K562 (cell line): ENCODE data around the gene SEPTIN6. TPM values are rescaled to one million over a fixed set of nuclear protein-coding genes. Genes with fewer than 3 reads are reported as not detected.

Experiments
- ATAC-seq: fragments of 200-7000 bp; cut with Tn5 transposase; 3 replicates; pipeline ENCODE4 v1.9.1; 2020; ENCODE audit warnings: moderate library complexity
- Bru-seq: library from RNA; stranded (reverse); fragments of 400-500 nt; gene quantifications from one replicate; lab custom pipeline; 2021; lab: Mats Ljungman, UMichigan
- BruChase-seq, 2 experiments: library from RNA; stranded (reverse); fragments of 400-500 nt; gene quantifications; one replicate each; lab custom pipeline; 2021; lab: Mats Ljungman, UMichigan
- BruUV-seq: library from RNA; stranded (reverse); fragments of 400-500 nt; replicated peaks from 2 replicates; lab custom pipeline; 2021; lab: Mats Ljungman, UMichigan
- CTCF ChIA-PET: fragments of 300-600 bp; formaldehyde crosslinking; extraction: SDS; loops from one replicate; lab custom pipeline; 2021; ENCODE audit warnings: low intra/inter-chr PET ratio; lab: Yijun Ruan, JAX
- POLR2A ChIA-PET: fragments of 300-600, 350-650 bp; sonication (Branson Sonifier 250); formaldehyde crosslinking; extraction: SDS; loops from one replicate; lab custom pipeline; 2021; ENCODE audit warnings: antibody characterized with exemption, inconsistent platforms; lab: Yijun Ruan, JAX
- DNase-seq, 4 experiments: peaks; one replicate each; pipeline versions ENCODE4 v3.0.0 to v3.0.0-alpha.2; 2011 to 2018; ENCODE audit warnings: low spot score in 3 of 4, mixed read lengths in 3 of 4; ENCODE audit errors: extremely low read depth in 1 of 4
- FAIRE-seq: peaks from 2 replicates; lab custom pipeline; 2011; peaks lifted over from hg19 to GRCh38; lab: Jason Lieb, UNC
- H2AFZ ChIP-seq: 2 replicates; pipeline ENCODE4 v1.6.0; 2011; ENCODE audit warnings: low read depth, low read length, control low read depth, inconsistent platforms
- H3K27ac ChIP-seq: fragments of 200-600 bp; 3 replicates; pipeline ENCODE4 v1.8.0; 2011; ENCODE audit warnings: low read depth, mild to moderate bottlenecking, control low read depth, inconsistent platforms, low read length, moderate library complexity, mixed read lengths; ENCODE audit errors: extremely low read depth
- H3K27me3 ChIP-seq, 2 experiments: fragments of 300-600 bp in 1 of 2; 2 replicates in 1 of 2; 3 replicates in 1 of 2; pipeline versions ENCODE4 v1.6.0 to v1.8.0; 2011; ENCODE audit warnings: inconsistent platforms in 2 of 2, low read length in 2 of 2, mild to moderate bottlenecking in 1 of 2, mixed read lengths in 1 of 2, moderate library complexity in 1 of 2; ENCODE audit not compliant: control insufficient read depth in 2 of 2, insufficient read depth in 2 of 2
- H3K36me3 ChIP-seq: fragments of 300-600 bp; 3 replicates; pipeline ENCODE4 v1.8.0; 2011; ENCODE audit warnings: mild to moderate bottlenecking, low read length, inconsistent platforms; ENCODE audit not compliant: control insufficient read depth, insufficient read depth
- H3K4me1 ChIP-seq, 2 experiments: fragments of 200-600 bp in 1 of 2; replicated peaks in 1 of 2; 2 replicates in 1 of 2; 3 replicates in 1 of 2; pipeline versions ENCODE4 v1.5.1 to v1.8.0; 2011; ENCODE audit warnings: inconsistent platforms in 2 of 2, low read length in 2 of 2, mild to moderate bottlenecking in 1 of 2, mixed read lengths in 1 of 2, moderate library complexity in 1 of 2; ENCODE audit not compliant: control insufficient read depth in 2 of 2, insufficient read depth in 2 of 2
- H3K4me2 ChIP-seq: 2 replicates; pipeline ENCODE4 v1.6.1; 2011; ENCODE audit warnings: low read length, control low read depth, inconsistent platforms, mixed read lengths; ENCODE audit not compliant: insufficient read depth
- H3K4me3 ChIP-seq: fragments of 200-600 bp; sonication (generic), shearing (Covaris generic); 2 replicates; pipeline ENCODE4 v1.5.1; 2016; ENCODE audit warnings: control low read depth, inconsistent platforms
- H3K79me2 ChIP-seq: fragments of 200-600 bp; 3 replicates; pipeline ENCODE4 v1.8.0; 2011; ENCODE audit warnings: low read length, inconsistent platforms; ENCODE audit not compliant: control insufficient read depth, insufficient read depth
- H3K9ac ChIP-seq, 2 experiments: 2 replicates each; pipeline versions ENCODE4 v1.6.0 to v1.6.1; 2011; ENCODE audit warnings: low read depth in 2 of 2, low read length in 2 of 2, control low read depth in 1 of 2, inconsistent platforms in 1 of 2, mild to moderate bottlenecking in 1 of 2, mixed read lengths in 1 of 2; ENCODE audit not compliant: insufficient read depth in 1 of 2
- H3K9me1 ChIP-seq: one replicate; pipeline ENCODE4 v1.6.0; 2011; ENCODE audit warnings: inconsistent platforms, mild to moderate bottlenecking, low read length, moderate library complexity; ENCODE audit not compliant: control insufficient read depth, insufficient read depth
- H3K9me3 ChIP-seq: replicated peaks from 2 replicates; pipeline ENCODE4 v1.5.1; 2011; ENCODE audit warnings: low read depth, low read length, inconsistent platforms; ENCODE audit not compliant: control insufficient read depth, insufficient read depth
- H4K20me1 ChIP-seq: replicated peaks from 2 replicates; pipeline ENCODE4 v1.6.1; 2011; ENCODE audit warnings: low read length, inconsistent platforms, mixed read lengths; ENCODE audit not compliant: control insufficient read depth, insufficient read depth
- NEUROD1 ChIP-seq: fragments of 150-350 bp; IDR thresholded peaks from 2 replicates; pipeline ENCODE4 v1.6.1; 2014; ENCODE audit warnings: borderline replicate concordance, low read length, low read depth; ENCODE audit not compliant: partially characterized antibody
- PHTF2 ChIP-seq: fragments of 250-450 bp; sonication (Bioruptor Pico); IDR thresholded peaks from 2 replicates; pipeline ENCODE4 v1.5.0; 2021; ENCODE audit warnings: mild to moderate bottlenecking
- PML ChIP-seq: IDR thresholded peaks from 2 replicates; pipeline ENCODE4 v1.6.1; 2012; ENCODE audit warnings: low read length, inconsistent platforms
- POLR2G ChIP-seq: fragments of 200-400 bp; formaldehyde crosslinking; IDR thresholded peaks from 2 replicates; pipeline ENCODE4 v1.6.1; 2017; ENCODE audit warnings: low read depth, mild to moderate bottlenecking, antibody characterized with exemption, low read length, moderate library complexity
- POLR2H ChIP-seq: IDR thresholded peaks from 2 replicates; pipeline ENCODE4 v1.6.1; 2016; ENCODE audit warnings: missing genetic modification characterization, low read depth, mild to moderate bottlenecking, control low read depth, missing compliant biosample characterization, moderate library complexity
- SP1 ChIP-seq: sonication (generic); formaldehyde crosslinking; IDR thresholded peaks from 2 replicates; pipeline ENCODE4 v1.8.1; 2022; ENCODE audit warnings: mild to moderate bottlenecking, missing genetic modification reagents
- SRF ChIP-seq, 2 experiments: fragments of 250-450, 450-650 bp in 1 of 2; sonication (Bioruptor Pico) in 1 of 2; sonication (generic) in 1 of 2; formaldehyde crosslinking; IDR thresholded peaks; 2 replicates each; pipeline versions ENCODE4 v1.5.0 to v1.5.1; 2020 to 2022; ENCODE audit warnings: mild to moderate bottlenecking in 1 of 2, missing genetic modification reagents in 1 of 2
- TAF7 ChIP-seq: fragments of 450-650 bp; IDR thresholded peaks from 2 replicates; pipeline ENCODE4 v1.6.1; 2016; ENCODE audit warnings: missing genetic modification characterization, missing compliant biosample characterization
- YBX1 ChIP-seq: fragments of 450-650 bp; IDR thresholded peaks from 2 replicates; pipeline ENCODE4 v1.7.1; 2016; ENCODE audit warnings: mild to moderate bottlenecking
- WGBS: fragments of 100-300 bp; shearing (Covaris generic); methylation state at CpG from one replicate; pipeline ENCODE4 v1.1.6; 2016; ENCODE audit warnings: low coverage, mixed read lengths; ENCODE audit not compliant: insufficient coverage; ENCODE audit errors: missing lambda C conversion rate; 5-methylcytosine and 5-hydroxymethylcytosine counted together
- in situ Hi-C: fragments of 300-500 bp; cut with MboI; formaldehyde crosslinking; loops from 4 replicates; pipeline ENCODE4 v1.15.0; 2018; ENCODE audit warnings: inconsistent platforms, mixed read lengths
- intact Hi-C: fragments of 100-400 bp; cut with micrococcal nuclease; formaldehyde crosslinking; loops from 2 replicates; pipeline ENCODE4 v1.14.2; 2022
- long read RNA-seq, 3 experiments: library from polyadenylated mRNA in 2 of 3; library from RNA in 1 of 3; unstranded in 2 of 3; stranded (forward) in 1 of 3; transcript quantifications; one replicate each; pipeline ENCODE4 v2.0.0, GENCODE V29; 2019 to 2022
- polyA minus RNA-seq, 3 experiments: library from RNA; depleted of rRNA, polyadenylated mRNA; stranded (reverse); fragments of >200 nt; gene quantifications; 2 replicates each; pipeline ENCODE4 v1.2.3, GENCODE V29; 2011
- polyA plus RNA-seq, 8 experiments: library from polyadenylated mRNA; depleted of rRNA in 4 of 8; stranded (reverse) in 5 of 8; unstranded in 3 of 8; fragments of >200 nt; fragmentation: Nextera tagmentation in 2 of 8; fragmentation: Illumina TruSeq in 1 of 8; extraction: Ambion mirVana in 2 of 8; extraction: Trizol in 1 of 8; gene quantifications; 2 replicates each; pipeline versions ENCODE4 v1.2.1 to v1.2.3, GENCODE V29; 2011 to 2014; ENCODE audit warnings: inconsistent platforms in 1 of 8, missing spikeins in 1 of 8
- total RNA-seq, 7 experiments: library from RNA; depleted of rRNA in 6 of 7; stranded (reverse); fragments of >200 nt in 6 of 7; fragmentation: Illumina TruSeq in 2 of 7; extraction: Trizol in 2 of 7; gene quantifications; 2 replicates each; pipeline versions ENCODE4 v1.2.1 to v1.2.3, GENCODE V29; 2011 to 2021; ENCODE audit warnings: low replicate concordance in 1 of 7
- TF ChIP-seq, protein P1 (sequence below): fragments of 250-450 bp; sonication (Bioruptor Pico); IDR thresholded peaks from 2 replicates; pipeline ENCODE4 v1.8.0; 2021; ENCODE audit warnings: moderate library complexity, mild to moderate bottlenecking, inconsistent platforms
- TF ChIP-seq, protein P2 (sequence below), 2 experiments: fragments of 450-650 bp in 1 of 2; IDR thresholded peaks; 2 replicates each; pipeline ENCODE4 v1.6.1; 2011 to 2017; ENCODE audit warnings: low read depth in 2 of 2, antibody characterized with exemption in 1 of 2, borderline replicate concordance in 1 of 2, low read length in 1 of 2, mild to moderate bottlenecking in 1 of 2, mixed read lengths in 1 of 2; ENCODE audit not compliant: control insufficient read depth in 1 of 2

Gene SEPTIN6
- total RNA-seq (2011; cell fraction: chromatin; rRNA removed; ENCODE audit: low replicate concordance), result 62.2 and 67.3 TPM in 2 replicates
- total RNA-seq (2011; cell fraction: nucleolus; rRNA removed), result 20.0 and 24.9 TPM in 2 replicates
- total RNA-seq (2011; cell fraction: nucleoplasm; rRNA removed), result 38.7 and 66.8 TPM in 2 replicates
- total RNA-seq (2014; rRNA removed), result 33.7 and 39.9 TPM in 2 replicates
- total RNA-seq (2014; rRNA removed; fragmentation: Illumina TruSeq; extraction: Trizol), result 36.2 and 37.8 TPM in 2 replicates
- total RNA-seq (2015; rRNA removed; fragmentation: Illumina TruSeq; extraction: Trizol), result 37.8 and 41.1 TPM in 2 replicates
- total RNA-seq (2021), result 37.7 and 37.8 TPM in 2 replicates
- 54.6 and 85.4 TPM in 2 replicates for polyA plus RNA-seq (2011; rRNA removed)
- 57.5 and 94.0 TPM in 2 replicates for polyA plus RNA-seq (2011; cell fraction: cytosol; rRNA removed)
- polyA plus RNA-seq (2011; cell fraction: nucleus; rRNA removed), result 46.0 and 56.9 TPM in 2 replicates
- 31.8 and 66.7 TPM in 2 replicates for polyA plus RNA-seq (2012)
- 51.8 and 67.0 TPM in 2 replicates for polyA plus RNA-seq (2014; fragmentation: Illumina TruSeq; extraction: Trizol)
- polyA plus RNA-seq (2014; fragmentation: Nextera tagmentation; extraction: Ambion mirVana), result 10 to 100 TPM in 1 of 2 experiments, 1 to 10 TPM in 1; 8.4 to 12.2 TPM
- polyA plus RNA-seq (2014; rRNA removed), result 29.0 and 35.3 TPM in 2 replicates
- 114 and 136 TPM in 2 replicates for polyA minus RNA-seq (2011; rRNA and poly(A)+ RNA removed)
- 53.4 and 56.8 TPM in 2 replicates for polyA minus RNA-seq (2011; cell fraction: cytosol; rRNA and poly(A)+ RNA removed)
- 12.5 and 39.9 TPM in 2 replicates for polyA minus RNA-seq (2011; cell fraction: nucleus; rRNA and poly(A)+ RNA removed)
- percentile 74 among the genes with signal in this experiment for Bru-seq, nascent RNA
- percentile 77 among the genes with signal in this experiment for BruChase-seq, experiment 1, labeled RNA remaining after a 2-hour chase
- BruChase-seq, experiment 2, labeled RNA remaining after a 6-hour chase, result percentile 75 among the genes with signal in this experiment
- long read RNA-seq, experiment 1, full-length matches to known transcripts, result 52 of 115 reads
- long read RNA-seq, experiment 1, partial matches to known transcripts, result 18 of 115 reads
- long read RNA-seq, experiment 1, other reads (novel, unspliced or antisense), result 45 of 115 reads
- long read RNA-seq, experiment 2, full-length matches to known transcripts, result 11 of 45 reads
- long read RNA-seq, experiment 2, partial matches to known transcripts, result 14 of 45 reads
- long read RNA-seq, experiment 2, other reads (novel, unspliced or antisense), result 20 of 45 reads
- long read RNA-seq, experiment 3, full-length matches to known transcripts, result 21 of 48 reads
- long read RNA-seq, experiment 3, partial matches to known transcripts, result 17 of 48 reads
- long read RNA-seq, experiment 3, other reads (novel, unspliced or antisense), result 10 of 48 reads

DNA sequence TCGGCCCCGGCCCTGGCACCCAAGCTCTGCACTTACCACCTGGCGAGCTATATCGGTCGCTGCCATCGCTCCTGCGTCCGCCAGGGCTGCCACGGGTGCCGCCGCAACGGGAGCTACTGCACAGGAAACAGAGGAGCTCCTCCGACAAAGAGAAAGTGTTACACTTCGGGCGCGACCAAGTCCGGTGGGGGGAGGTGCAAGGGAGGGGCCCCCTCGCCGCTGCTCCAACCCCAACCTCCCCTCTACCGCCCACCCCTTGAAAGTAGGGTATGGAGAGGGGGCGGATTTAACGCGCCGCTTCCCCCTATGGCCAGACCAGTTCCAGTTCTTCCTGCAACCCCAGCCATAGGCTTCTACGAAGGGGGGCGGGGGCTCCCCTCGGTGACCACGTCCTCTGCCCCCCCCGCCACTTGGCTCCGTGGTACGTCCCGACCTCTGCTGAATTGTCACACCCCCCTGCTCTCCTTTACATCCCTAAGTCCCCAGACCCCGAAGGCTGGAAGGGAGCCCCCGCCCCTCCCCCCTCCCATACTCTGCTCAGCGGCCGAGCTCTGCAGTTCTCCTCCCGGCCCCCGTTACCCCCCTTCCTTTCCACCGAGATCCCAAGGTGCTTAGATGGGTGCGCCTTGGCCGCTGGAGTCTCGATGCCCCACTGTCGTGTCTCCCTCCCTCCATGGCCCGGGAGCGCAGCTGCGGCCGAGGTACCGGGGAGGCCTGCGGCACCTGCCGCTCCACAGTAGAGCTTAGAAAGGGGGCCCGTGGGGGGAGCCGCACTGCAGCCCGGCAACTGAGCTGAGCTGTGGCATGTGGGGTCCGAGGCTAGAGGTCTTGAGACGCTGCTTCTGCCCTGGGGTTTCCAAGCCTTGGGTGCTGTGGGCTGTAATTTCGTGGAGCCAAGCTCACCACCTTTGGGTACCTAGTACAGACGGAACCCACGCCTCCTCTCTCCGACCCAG lies at the start of gene SEPTIN6:
Gene SEPTIN6, minus strand, starts transcription at position 129 of the 956 bp plus-strand sequence. Its CDS starts 63 bp downstream, at position 66.
- no TSS peak for BruUV-seq
- ATAC-seq (peak; percentile 83), DNase-seq (peak; percentile 79 to 88 (median 84)), FAIRE-seq (peak; percentile 74)
- Histone ChIP-seq H3K36me3 (no peaks in the 10 kb centered on the region), H3K9me3 (no peaks in the 10 kb centered on the region), H3K4me2 (peak within 1 kb of the TSS; percentile 90), H4K20me1 (no peaks in the 10 kb centered on the region), H3K79me2 (peaks cover 44% of the 10 kb centered on the region), H2AFZ (peak within 1 kb of the TSS; percentile 97), H3K9ac (peak within 1 kb of the TSS; percentile 80 to 93), H3K4me3 (peak within 1 kb of the TSS; percentile 91), H3K9me1 (no peaks in the 10 kb centered on the region), H3K27me3 (no peaks in the 10 kb centered on the region), H3K4me1 (peaks cover 13 to 22% of the 10 kb centered on the region in 2 experiments), H3K27ac (peak within 1 kb of the TSS; percentile 90)
- ChIA-PET POLR2A (interaction anchor here (0.6 to 2.6 kb wide), 10 partner anchors 8 to 359 kb away, joined by 3 to 10 read pairs (median 5); partner anchors contain the start of gene RPL39), CTCF (no interaction called here)
- WGBS, result 15% methylated on average over 9 of the region's 59 CpGs
- in situ Hi-C loops (no loop called here), intact Hi-C loops (loop anchor here (5.0 kb wide), 1 partner anchor 86 kb away; the partner anchor contains the start of gene NKRF)
- TF ChIP-seq POLR2G (peak; percentile 94), TAF7 (tag) (peak; percentile 78; the same call in 1 of the 2 replicates), SRF (CRISPR knock-in tag; IDR thresholded peaks at IDR 0.05) (0 out of 4 replicates have a peak, but pooled peaks of 1 of the 2 experiments have one; percentile 35), PML (peak; percentile 23; the same call in 1 of the 2 replicates), YBX1 (no peak), NEUROD1 (peak; percentile 39), POLR2H (tag) (peak; percentile 25; the same call in 1 of the 2 replicates), SP1 (CRISPR knock-in tag) (peak; percentile 66; the same call in 1 of the 2 replicates), PHTF2 (CRISPR knock-in tag) (no peak)
- TF ChIP-seq, protein P1, sequence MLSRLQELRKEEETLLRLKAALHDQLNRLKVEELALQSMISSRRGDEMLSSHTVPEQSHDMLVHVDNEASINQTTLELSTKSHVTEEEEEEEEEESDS (CRISPR knock-in tag), result no peak
- TF ChIP-seq, protein P2, sequence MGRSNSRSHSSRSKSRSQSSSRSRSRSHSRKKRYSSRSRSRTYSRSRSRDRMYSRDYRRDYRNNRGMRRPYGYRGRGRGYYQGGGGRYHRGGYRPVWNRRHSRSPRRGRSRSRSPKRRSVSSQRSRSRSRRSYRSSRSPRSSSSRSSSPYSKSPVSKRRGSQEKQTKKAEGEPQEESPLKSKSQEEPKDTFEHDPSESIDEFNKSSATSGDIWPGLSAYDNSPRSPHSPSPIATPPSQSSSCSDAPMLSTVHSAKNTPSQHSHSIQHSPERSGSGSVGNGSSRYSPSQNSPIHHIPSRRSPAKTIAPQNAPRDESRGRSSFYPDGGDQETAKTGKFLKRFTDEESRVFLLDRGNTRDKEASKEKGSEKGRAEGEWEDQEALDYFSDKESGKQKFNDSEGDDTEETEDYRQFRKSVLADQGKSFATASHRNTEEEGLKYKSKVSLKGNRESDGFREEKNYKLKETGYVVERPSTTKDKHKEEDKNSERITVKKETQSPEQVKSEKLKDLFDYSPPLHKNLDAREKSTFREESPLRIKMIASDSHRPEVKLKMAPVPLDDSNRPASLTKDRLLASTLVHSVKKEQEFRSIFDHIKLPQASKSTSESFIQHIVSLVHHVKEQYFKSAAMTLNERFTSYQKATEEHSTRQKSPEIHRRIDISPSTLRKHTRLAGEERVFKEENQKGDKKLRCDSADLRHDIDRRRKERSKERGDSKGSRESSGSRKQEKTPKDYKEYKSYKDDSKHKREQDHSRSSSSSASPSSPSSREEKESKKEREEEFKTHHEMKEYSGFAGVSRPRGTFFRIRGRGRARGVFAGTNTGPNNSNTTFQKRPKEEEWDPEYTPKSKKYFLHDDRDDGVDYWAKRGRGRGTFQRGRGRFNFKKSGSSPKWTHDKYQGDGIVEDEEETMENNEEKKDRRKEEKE (IDR thresholded peaks at IDR 0.05; ENCODE audit: borderline replicate concordance in 1 of 2, control insufficient read depth in 1 of 2, low read depth in 2 of 2, low read length in 1 of 2), result peak in 1 of 2 experiments; percentile 91; a peak in 2 of 4 replicates
